HepG2 (cell line): Measurements from ENCODE around the gene NT5C. TPM values are rescaled to one million over a fixed set of nuclear protein-coding genes. Genes with fewer than 3 reads are reported as not detected.
A peak's percentile ranks its signal among the peaks of the same experiment; 100 is the strongest.

Source experiments
- ASH2L ChIP-seq: fragments of 300-600, 200-600 bp; sonication (generic); IDR thresholded peaks from 2 replicates; pipeline ENCODE4 v1.7.0; 2017; ENCODE audit warnings: low read depth, mild to moderate bottlenecking, moderate library complexity, mixed read lengths, low read length; ENCODE audit not compliant: insufficient read length
- CEBPG ChIP-seq: IDR thresholded peaks from 2 replicates; pipeline ENCODE4 v1.6.1; 2016
- ELF1 ChIP-seq: sonication (generic); formaldehyde crosslinking; IDR thresholded peaks from 2 replicates; pipeline ENCODE4 v1.4.0; 2020; ENCODE audit warnings: missing genetic modification reagents
- ELF3 ChIP-seq: IDR thresholded peaks from 2 replicates; pipeline ENCODE4 v1.6.1; 2016; ENCODE audit warnings: missing genetic modification reagents, missing compliant biosample characterization
- KMT2A ChIP-seq: sonication (generic); formaldehyde crosslinking; IDR thresholded peaks from 2 replicates; pipeline ENCODE4 v1.4.0; 2020; ENCODE audit warnings: missing genetic modification reagents
- MAF1 ChIP-seq: sonication (generic); formaldehyde crosslinking; IDR thresholded peaks from 2 replicates; pipeline ENCODE4 v1.5.0; 2020; ENCODE audit warnings: missing genetic modification reagents, borderline replicate concordance
- NFE2 ChIP-seq: sonication (generic); formaldehyde crosslinking; IDR thresholded peaks from 2 replicates; pipeline ENCODE4 v1.4.0; 2020; ENCODE audit warnings: missing genetic modification reagents
- NFKBIZ ChIP-seq: IDR thresholded peaks from 2 replicates; pipeline ENCODE4 v1.6.1; 2018; ENCODE audit warnings: missing genetic modification reagents, missing compliant biosample characterization
- PCBP2 ChIP-seq: fragments of 200-400 bp; formaldehyde crosslinking; optimal IDR thresholded peaks from 2 replicates; pipeline ENCODE3; 2018; ENCODE audit warnings: low read length, low read depth; ENCODE audit not compliant: poor library complexity, severe bottlenecking
- POLR2AphosphoS2 ChIP-seq: IDR thresholded peaks from 2 replicates; pipeline ENCODE4 v1.6.1; 2011; ENCODE audit warnings: low read depth, low read length, improper control_type of control experiment
- PPARG ChIP-seq: conservative IDR thresholded peaks from 2 replicates; pipeline ENCODE4 v1.6.1; 2016; ENCODE audit warnings: missing biosample characterization, missing genetic modification reagents
- TCF12 ChIP-seq, 2 experiments: fragments of 450-650 bp in 1 of 2; sonication (generic) in 1 of 2; formaldehyde crosslinking in 1 of 2; IDR thresholded peaks; 2 replicates each; pipeline versions ENCODE4 v1.6.1 to v1.8.0; 2017 to 2022; ENCODE audit warnings: antibody characterized with exemption in 1 of 2, mild to moderate bottlenecking in 1 of 2, missing genetic modification reagents in 1 of 2, moderate library complexity in 1 of 2
- ZIK1 ChIP-seq: sonication (generic); formaldehyde crosslinking; IDR thresholded peaks from 2 replicates; pipeline ENCODE4 v1.5.0; 2020; ENCODE audit warnings: mild to moderate bottlenecking, low read depth, missing genetic modification reagents, borderline replicate concordance
- ZNF121 ChIP-seq: sonication (generic); formaldehyde crosslinking; IDR thresholded peaks from 2 replicates; pipeline ENCODE4 v1.5.0; 2020; ENCODE audit warnings: mild to moderate bottlenecking, missing genetic modification reagents
- ZNF256 ChIP-seq: sonication (generic); formaldehyde crosslinking; conservative IDR thresholded peaks from 2 replicates; pipeline ENCODE4 v1.4.0; 2020; ENCODE audit warnings: missing genetic modification reagents
- ZNF451 ChIP-seq: sonication (generic); formaldehyde crosslinking; IDR thresholded peaks from 2 replicates; pipeline ENCODE4 v1.5.0; 2020; ENCODE audit warnings: mild to moderate bottlenecking, missing genetic modification reagents
- ZNF619 ChIP-seq: sonication (generic); formaldehyde crosslinking; IDR thresholded peaks from 2 replicates; pipeline ENCODE4 v1.4.0; 2020; ENCODE audit warnings: mild to moderate bottlenecking, missing genetic modification reagents
- ZNF720 ChIP-seq: sonication (generic); formaldehyde crosslinking; IDR thresholded peaks from 2 replicates; pipeline ENCODE4 v1.4.0; 2020; ENCODE audit warnings: missing genetic modification reagents
- polyA plus RNA-seq, 8 experiments: library from polyadenylated mRNA; depleted of rRNA in 3 of 8; stranded (reverse) in 7 of 8; unstranded in 1 of 8; fragments of >200 nt; fragmentation: Illumina TruSeq in 4 of 8; extraction: Trizol in 4 of 8; gene quantifications; 2 replicates each; pipeline versions ENCODE4 v1.2.1 to v1.2.3, GENCODE V29; 2011 to 2016; ENCODE audit warnings: low read depth in 4 of 8, missing spikeins in 1 of 8, mixed read lengths in 1 of 8; ENCODE audit not compliant: insufficient read depth in 1 of 8
- total RNA-seq, 5 experiments: library from RNA; depleted of rRNA; stranded (reverse); fragments of >200 nt; fragmentation: Illumina TruSeq; extraction: Trizol; gene quantifications; 2 replicates each; pipeline ENCODE4 v1.2.3, GENCODE V29; 2016; ENCODE audit warnings: low read depth in 1 of 5
- TF ChIP-seq, protein P1 (sequence below): sonication (generic); formaldehyde crosslinking; IDR thresholded peaks from 2 replicates; pipeline ENCODE4 v1.8.1; 2023; ENCODE audit warnings: mild to moderate bottlenecking, missing genetic modification reagents, borderline replicate concordance
- TF ChIP-seq, protein P2 (sequence below): sonication (generic); formaldehyde crosslinking; IDR thresholded peaks from 2 replicates; pipeline ENCODE4 v1.4.0; 2020; ENCODE audit warnings: missing genetic modification reagents
- TF ChIP-seq, protein P3 (sequence below): sonication (generic); formaldehyde crosslinking; IDR thresholded peaks from 2 replicates; pipeline ENCODE4 v1.8.0; 2022; ENCODE audit warnings: missing genetic modification reagents, mild to moderate bottlenecking, moderate library complexity, borderline replicate concordance

Gene NT5C
- total and polyA plus RNA-seq, 2 of the 13 experiments (the other 11 are each of a cell fraction or from before 2014, with no cell fraction given): 42.8 to 48.6 TPM

DNA sequence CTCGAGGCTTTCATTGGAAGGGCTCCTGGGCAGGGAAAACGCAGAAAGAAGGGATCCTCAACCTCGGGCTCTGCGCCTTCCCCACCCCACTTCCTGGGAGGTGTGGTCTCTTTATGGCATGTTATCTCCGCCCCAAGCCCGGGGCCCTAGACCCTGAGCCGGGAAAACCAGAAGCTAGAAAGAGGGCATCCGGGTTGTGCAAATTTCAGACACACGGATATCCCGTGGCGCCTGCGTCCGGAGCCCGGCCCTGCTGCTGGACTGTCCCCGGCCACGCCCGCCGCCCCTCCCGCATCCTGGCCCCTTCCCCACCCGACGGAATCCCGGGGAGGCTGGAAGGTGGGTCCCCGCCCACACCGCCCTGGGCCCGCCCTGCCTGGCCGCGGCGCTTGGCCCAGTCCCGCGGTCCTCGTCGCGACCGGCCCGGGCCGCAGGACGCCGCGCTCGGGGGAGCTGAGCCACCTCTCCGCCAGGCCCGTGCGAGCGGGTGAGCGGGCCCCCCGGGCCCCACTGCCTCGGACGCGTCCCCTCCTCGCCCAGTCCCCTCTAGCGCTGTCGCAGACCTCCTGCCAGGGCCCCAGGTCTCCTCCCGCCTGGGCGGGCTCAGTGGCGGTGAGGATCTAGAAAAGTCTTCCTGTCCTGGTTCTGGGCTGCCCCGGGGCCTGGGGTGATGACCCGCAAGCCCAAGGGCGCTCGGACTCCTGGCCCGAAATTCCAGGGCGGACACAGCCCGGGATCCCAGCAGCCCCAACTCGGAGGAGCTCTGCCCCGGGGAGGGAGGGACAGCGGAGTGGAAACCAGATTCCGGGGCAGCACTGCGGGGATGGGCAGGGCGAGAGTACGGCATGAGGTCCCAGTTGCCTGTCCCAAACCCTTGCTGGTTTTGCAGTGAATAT is 43.7 kb downstream of the NT5C start, which contains the start of gene SLC16A5 (continued):
- TF ChIP-seq ZNF720 (CRISPR knock-in tag): no peak
- TF ChIP-seq, protein P1, sequence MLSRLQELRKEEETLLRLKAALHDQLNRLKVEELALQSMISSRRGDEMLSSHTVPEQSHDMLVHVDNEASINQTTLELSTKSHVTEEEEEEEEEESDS (CRISPR knock-in tag): no peak
- peak; percentile 54; the same call in 1 of the 2 replicates for TF ChIP-seq ZNF619 (CRISPR knock-in tag)
- TF ChIP-seq, protein P2, sequence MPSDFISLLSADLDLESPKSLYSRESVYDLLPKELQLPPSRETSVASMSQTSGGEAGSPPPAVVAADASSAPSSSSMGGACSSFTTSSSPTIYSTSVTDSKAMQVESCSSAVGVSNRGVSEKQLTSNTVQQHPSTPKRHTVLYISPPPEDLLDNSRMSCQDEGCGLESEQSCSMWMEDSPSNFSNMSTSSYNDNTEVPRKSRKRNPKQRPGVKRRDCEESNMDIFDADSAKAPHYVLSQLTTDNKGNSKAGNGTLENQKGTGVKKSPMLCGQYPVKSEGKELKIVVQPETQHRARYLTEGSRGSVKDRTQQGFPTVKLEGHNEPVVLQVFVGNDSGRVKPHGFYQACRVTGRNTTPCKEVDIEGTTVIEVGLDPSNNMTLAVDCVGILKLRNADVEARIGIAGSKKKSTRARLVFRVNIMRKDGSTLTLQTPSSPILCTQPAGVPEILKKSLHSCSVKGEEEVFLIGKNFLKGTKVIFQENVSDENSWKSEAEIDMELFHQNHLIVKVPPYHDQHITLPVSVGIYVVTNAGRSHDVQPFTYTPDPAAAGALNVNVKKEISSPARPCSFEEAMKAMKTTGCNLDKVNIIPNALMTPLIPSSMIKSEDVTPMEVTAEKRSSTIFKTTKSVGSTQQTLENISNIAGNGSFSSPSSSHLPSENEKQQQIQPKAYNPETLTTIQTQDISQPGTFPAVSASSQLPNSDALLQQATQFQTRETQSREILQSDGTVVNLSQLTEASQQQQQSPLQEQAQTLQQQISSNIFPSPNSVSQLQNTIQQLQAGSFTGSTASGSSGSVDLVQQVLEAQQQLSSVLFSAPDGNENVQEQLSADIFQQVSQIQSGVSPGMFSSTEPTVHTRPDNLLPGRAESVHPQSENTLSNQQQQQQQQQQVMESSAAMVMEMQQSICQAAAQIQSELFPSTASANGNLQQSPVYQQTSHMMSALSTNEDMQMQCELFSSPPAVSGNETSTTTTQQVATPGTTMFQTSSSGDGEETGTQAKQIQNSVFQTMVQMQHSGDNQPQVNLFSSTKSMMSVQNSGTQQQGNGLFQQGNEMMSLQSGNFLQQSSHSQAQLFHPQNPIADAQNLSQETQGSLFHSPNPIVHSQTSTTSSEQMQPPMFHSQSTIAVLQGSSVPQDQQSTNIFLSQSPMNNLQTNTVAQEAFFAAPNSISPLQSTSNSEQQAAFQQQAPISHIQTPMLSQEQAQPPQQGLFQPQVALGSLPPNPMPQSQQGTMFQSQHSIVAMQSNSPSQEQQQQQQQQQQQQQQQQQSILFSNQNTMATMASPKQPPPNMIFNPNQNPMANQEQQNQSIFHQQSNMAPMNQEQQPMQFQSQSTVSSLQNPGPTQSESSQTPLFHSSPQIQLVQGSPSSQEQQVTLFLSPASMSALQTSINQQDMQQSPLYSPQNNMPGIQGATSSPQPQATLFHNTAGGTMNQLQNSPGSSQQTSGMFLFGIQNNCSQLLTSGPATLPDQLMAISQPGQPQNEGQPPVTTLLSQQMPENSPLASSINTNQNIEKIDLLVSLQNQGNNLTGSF (CRISPR knock-in tag): no peak
- no peak for TF ChIP-seq TCF12 (IDR thresholded peaks at IDR 0.05)
- no peak for TF ChIP-seq TCF12 (CRISPR knock-in tag; IDR thresholded peaks at IDR 0.05)
- TF ChIP-seq, protein P3, sequence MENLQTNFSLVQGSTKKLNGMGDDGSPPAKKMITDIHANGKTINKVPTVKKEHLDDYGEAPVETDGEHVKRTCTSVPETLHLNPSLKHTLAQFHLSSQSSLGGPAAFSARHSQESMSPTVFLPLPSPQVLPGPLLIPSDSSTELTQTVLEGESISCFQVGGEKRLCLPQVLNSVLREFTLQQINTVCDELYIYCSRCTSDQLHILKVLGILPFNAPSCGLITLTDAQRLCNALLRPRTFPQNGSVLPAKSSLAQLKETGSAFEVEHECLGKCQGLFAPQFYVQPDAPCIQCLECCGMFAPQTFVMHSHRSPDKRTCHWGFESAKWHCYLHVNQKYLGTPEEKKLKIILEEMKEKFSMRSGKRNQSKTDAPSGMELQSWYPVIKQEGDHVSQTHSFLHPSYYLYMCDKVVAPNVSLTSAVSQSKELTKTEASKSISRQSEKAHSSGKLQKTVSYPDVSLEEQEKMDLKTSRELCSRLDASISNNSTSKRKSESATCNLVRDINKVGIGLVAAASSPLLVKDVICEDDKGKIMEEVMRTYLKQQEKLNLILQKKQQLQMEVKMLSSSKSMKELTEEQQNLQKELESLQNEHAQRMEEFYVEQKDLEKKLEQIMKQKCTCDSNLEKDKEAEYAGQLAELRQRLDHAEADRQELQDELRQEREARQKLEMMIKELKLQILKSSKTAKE (CRISPR knock-in tag): no peak
- TF ChIP-seq CEBPG (CRISPR knock-in tag): peak; percentile 73
- no peak for TF ChIP-seq PCBP2
- TF ChIP-seq ELF3 (CRISPR knock-in tag): no peak; the same call in 1 of the 2 replicates
- no peak; the same call in 1 of the 2 replicates for TF ChIP-seq MAF1 (CRISPR knock-in tag)
- TF ChIP-seq POLR2AphosphoS2: no peak
- TF ChIP-seq ZNF451 (CRISPR knock-in tag): no peak
- TF ChIP-seq KMT2A (CRISPR knock-in tag): no peak
- TF ChIP-seq ZNF256: no peak
- TF ChIP-seq ASH2L: no peak
- TF ChIP-seq ZNF121: no peak
- no peak for TF ChIP-seq NFE2 (CRISPR knock-in tag)
- peak; percentile 75 for TF ChIP-seq ELF1 (CRISPR knock-in tag)
- no peak for TF ChIP-seq ZIK1
- TF ChIP-seq NFKBIZ: no peak
- TF ChIP-seq PPARG (CRISPR knock-in tag): peak; percentile 70
